Measurements from ENCODE around the gene RAD23A.
A peak's percentile ranks its signal among the peaks of the same experiment; 100 is the strongest.
"Not testable (repeated sequence)": the region's sequence is repeated elsewhere in the genome, so short reads cannot be mapped to it uniquely, and the experiment has no call there.

The RAD23A gene

DNA sequence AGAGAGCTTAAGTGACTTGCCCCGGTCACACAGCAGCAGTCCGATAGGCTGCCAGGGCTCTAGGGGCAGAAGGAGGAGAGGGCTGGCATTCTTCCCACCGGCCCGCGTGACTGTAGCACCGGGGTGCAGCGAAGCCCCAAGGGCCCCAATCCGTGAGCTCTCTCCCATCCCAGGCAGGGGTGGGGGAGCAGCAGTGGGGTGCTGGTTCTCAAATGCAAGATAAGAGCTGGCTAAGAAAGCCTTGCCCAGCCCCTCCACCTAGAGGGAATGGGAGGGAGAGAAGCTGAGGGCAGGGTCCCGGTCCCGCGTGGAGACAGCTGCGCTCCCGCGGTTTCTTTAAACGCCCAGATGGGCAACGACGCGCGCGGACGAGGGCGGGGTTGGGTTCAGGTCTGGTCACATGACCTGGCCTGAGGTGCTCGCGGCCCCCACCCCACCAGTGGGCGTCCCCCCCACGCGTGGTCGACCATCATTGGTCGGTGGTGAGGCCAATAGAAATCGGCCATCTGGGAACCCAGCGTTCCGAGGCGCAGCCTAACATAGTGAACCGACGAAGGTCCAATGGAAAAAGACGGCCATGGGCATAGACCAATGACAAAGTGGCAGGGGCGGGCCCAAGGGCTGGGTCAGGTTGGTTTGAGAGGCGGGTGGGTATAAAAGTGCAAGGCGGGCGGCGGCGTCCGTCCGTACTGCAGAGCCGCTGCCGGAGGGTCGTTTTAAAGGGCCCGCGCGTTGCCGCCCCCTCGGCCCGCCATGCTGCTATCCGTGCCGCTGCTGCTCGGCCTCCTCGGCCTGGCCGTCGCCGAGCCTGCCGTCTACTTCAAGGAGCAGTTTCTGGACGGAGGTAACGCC is 7.5 kb upstream of the RAD23A start, which contains the start of gene CALR:
Gene CALR (plus strand): TSS at position 683 of the 852 bp plus-strand sequence. CDS start 71 bp downstream, at position 754.
- DNase-seq = peak; percentile 99 to 100

DNA sequence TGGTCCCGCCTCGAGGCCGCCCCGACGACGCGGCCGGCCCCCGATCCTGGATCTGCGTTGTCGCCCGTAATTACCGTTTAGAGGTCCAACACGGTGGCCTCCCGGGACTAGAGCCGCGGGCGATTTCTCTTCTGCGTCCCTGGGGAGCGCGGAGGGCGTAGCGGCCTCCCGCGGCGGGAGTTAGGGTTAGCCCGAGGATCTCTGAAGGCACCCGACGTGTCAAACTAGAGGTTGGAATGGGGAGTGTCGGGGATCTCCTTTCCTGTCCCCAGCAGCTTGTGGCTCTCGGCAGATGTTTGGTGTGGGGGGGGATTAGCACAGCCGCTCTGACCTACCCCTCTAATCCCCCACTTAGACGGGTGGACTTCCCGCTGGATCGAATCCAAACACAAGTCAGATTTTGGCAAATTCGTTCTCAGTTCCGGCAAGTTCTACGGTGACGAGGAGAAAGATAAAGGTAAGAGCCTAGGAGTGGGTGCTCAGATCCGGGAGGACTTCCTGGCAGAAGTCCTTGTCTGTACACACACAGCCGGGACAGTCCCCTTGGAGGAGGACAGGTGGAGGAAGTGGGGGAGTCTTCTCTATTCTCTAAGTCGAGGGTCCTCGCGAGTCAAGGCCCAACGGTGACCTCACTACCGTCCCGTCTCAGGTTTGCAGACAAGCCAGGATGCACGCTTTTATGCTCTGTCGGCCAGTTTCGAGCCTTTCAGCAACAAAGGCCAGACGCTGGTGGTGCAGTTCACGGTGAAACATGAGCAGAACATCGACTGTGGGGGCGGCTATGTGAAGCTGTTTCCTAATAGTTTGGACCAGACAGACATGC is 6.7 kb upstream of the RAD23A start:
- peak; percentile 47 to 56 for DNase-seq

DNA sequence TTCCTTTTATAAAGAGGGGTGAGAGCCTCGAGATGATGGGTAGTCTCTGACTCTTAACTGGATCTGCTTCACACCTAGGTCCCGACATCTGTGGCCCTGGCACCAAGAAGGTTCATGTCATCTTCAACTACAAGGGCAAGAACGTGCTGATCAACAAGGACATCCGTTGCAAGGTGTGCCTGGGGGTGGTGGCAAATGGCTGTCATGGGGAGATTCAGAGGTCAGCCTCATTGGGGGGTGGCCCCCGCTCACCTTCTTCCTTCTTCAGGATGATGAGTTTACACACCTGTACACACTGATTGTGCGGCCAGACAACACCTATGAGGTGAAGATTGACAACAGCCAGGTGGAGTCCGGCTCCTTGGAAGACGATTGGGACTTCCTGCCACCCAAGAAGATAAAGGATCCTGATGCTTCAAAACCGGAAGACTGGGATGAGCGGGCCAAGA is 5.7 kb upstream of the RAD23A start:
- no peak for DNase-seq

DNA sequence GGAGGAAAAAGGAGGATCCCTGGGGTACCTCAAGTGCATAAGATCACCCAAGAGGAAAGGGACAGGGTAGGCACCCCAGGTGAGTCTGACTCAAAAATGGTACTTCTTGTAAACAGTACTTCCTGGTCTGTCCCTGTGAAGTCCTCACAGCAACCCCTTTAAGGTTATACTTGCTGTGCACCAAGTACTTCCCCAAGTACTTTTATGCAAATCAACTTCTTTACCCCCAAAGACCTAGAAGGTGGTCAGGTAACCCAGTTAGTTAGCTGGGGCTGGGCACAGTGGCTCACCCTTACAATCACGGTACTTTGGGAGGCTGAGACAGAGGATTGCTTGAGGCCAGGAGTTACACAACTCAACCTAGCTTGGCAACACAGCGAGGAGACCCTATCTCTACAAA is 4.8 kb upstream of the RAD23A start:
- DNase-seq = no peak

DNA sequence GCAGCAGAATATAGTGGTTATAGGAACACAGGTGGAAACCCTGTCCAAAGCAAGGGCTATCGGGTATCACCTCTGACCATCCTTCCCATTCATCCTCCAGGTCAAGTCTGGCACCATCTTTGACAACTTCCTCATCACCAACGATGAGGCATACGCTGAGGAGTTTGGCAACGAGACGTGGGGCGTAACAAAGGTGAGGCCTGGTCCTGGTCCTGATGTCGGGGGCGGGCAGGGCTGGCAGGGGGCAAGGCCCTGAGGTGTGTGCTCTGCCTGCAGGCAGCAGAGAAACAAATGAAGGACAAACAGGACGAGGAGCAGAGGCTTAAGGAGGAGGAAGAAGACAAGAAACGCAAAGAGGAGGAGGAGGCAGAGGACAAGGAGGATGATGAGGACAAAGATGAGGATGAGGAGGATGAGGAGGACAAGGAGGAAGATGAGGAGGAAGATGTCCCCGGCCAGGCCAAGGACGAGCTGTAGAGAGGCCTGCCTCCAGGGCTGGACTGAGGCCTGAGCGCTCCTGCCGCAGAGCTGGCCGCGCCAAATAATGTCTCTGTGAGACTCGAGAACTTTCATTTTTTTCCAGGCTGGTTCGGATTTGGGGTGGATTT is 2.1 kb upstream of the RAD23A start:
- DNase-seq = no peak

DNA sequence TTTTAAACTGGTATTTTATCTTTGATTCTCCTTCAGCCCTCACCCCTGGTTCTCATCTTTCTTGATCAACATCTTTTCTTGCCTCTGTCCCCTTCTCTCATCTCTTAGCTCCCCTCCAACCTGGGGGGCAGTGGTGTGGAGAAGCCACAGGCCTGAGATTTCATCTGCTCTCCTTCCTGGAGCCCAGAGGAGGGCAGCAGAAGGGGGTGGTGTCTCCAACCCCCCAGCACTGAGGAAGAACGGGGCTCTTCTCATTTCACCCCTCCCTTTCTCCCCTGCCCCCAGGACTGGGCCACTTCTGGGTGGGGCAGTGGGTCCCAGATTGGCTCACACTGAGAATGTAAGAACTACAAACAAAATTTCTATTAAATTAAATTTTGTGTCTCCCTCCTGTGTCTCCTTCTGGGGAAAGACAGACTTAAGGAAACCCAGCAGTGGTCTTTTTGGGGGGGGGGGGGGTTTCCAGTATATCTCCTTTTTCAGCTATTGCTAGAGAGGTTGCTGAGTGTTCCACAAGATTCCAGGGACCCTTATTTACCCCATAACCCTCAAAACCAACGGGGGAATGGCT is 1.5 kb upstream of the RAD23A start:
- no peak for DNase-seq

DNA sequence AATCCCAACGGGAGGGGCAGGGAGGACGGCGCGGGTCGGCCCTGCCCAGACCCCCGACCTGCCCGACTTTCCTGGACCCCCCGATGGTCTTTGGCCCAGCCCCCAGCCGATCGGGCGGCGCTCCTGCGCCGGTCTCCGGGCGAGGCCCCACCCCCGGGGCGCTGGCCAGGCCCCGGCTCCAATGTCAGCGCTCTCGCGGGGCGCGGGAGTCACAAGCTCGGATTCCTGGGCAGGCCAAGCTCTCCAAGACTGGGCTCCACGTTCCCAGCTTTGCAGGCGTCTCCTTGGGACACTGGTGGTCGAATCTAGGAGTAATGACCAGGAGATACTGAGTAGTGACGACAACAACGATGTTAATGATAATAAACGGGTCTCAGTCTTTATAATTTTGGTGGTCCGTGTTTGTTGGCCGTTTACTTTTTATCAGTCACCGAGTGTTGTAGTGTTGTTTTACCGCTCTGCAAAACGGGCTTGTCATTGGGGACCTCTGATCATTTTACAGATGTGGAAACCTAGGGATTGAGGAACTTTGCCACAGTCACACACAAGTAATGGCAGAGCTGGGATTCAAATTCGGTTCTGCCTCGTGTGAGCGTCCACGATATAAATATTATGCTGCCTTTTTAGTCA is 545 bp downstream of the RAD23A start:
- DNase-seq = peak; percentile 51 to 63

DNA sequence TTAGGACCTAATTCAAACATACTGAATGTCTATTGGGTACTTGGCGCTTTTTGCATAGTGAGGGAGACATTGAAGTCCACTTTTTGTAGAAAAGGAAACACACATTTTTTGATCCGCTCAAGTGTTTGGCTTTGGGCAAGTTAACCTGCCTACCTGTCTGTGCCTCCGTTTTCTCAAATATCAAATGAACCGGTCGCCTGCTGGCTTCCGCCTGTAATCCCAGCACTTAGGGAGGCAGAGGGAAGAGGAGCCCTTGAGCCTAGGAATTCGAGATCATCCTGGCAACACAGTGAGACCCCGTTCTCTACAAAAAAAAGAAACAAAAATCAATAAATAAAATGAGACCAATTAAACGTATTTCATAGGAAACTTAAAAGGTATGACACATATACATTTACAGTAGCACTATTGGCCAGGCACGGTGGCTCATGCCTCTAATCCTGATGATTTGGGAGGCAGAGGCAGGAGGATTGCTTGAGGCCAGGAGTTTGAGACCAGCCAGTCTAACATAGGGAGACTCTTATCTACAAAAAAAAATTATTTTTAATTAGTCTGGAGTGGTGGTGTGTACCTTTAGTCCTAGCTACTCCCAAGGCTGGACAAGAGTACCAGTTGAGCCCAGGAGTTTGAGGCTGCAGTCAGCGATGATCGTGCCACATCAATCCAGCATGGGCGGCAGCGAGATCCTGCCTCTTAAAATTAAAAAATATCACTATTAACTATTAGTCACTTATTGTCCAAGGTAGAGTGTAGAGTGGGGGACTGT is 1.3 kb downstream of the RAD23A start:
- no peak for DNase-seq

DNA sequence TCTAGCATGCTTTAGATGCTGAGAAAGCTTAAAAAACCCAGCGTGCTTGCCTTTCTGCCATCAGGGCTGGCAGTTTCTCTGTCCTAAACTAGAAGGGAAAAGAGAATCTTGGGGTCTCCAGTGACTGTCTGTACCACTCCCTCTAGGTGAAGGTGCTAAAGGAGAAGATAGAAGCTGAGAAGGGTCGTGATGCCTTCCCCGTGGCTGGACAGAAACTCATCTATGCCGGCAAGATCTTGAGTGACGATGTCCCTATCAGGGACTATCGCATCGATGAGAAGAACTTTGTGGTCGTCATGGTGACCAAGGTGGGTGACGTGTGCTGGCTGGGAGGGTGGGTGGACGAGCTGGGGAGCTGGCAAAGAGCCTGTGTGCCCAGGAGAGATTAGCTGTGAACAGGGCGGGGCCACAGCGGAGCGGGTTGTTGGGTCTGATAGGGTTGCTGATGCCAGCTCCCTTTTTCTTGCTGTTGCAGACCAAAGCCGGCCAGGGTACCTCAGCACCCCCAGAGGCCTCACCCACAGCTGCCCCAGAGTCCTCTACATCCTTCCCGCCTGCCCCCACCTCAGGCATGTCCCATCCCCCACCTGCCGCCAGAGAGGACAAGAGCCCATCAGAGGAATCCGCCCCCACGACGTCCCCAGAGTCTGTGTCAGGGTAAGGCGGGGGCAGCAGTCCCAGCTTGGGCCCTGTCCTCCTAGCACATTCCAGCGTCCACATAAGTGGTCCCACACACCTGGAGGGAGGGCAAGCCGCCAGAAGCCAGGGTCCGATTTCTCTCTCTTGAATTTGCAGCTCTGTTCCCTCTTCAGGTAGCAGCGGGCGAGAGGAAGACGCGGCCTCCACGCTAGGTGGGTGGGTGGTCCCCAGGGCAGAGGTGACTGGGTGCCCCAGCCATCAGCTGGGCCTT is 2.3 kb downstream of the RAD23A start:
- DNase-seq = no peak

DNA sequence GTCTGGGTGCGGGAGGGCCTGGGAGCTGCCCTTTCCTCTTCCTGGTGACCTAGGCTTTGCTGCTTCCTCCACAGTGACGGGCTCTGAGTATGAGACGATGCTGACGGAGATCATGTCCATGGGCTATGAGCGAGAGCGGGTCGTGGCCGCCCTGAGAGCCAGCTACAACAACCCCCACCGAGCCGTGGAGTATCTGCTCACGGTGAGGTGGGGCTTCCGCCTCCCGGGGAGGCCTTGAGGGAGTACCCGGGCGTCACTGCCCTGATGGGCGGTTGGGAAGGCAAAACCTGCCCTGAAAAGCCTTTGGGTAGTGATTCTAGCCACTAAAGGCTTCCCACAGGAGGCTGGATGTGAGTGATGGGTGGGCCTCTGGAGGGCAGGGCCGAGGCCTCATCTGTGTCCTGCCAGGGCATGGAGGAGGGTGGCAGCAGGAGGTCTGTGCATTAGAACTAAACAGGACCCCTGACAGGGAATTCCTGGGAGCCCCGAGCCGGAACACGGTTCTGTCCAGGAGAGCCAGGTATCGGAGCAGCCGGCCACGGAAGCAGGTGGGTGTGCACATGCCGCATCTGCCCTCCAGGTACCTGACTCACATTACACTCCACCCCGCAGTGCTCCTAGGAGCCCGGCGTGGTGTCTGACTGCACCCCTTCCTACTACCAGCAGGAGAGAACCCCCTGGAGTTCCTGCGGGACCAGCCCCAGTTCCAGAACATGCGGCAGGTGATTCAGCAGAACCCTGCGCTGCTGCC is 3.1 kb downstream of the RAD23A start:
- DNase-seq = no peak

DNA sequence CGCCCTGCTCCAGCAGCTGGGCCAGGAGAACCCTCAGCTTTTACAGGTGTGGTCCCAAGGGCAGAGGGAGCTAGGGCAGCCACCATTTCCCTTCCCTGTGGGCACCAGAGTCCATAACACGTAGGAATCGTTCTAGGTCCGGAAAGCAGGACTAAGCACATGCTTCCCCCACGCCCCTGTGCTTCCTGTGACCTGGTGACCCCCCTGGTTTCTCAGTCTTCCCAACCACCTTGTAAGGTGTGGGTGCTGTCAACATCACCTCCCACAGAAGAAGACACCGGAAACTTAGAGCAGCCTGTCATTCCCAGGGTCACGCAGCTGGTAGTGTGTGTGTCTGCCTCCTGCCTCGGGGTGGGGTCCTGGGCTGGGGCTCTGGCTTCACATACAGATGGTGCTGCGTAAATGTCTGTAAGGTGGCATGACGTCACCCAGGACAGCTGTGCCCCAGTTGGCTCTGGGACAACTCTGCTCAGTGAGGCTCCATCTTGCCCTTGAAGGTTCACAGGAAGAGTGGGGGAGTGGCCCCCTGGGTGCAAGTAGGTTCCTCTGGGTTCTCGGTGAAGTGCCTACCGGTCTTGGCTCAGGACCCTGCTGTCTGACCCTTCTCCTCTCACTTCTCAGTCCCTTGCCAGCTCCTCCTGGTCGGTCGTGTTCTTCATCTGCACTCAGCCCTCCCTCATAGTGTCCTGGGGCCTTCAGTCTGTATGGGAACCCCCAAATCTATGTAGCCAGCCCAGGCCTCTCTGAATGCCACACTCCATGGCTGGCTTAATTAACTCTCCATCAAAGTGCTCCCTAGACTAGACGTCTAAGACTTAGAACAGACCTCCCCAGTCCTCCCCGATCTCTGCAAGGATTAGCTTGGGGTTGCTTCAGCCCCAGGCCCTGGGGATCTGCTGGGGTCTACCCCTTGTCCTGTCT is 4.0 kb downstream of the RAD23A start:
- no peak for DNase-seq

DNA sequence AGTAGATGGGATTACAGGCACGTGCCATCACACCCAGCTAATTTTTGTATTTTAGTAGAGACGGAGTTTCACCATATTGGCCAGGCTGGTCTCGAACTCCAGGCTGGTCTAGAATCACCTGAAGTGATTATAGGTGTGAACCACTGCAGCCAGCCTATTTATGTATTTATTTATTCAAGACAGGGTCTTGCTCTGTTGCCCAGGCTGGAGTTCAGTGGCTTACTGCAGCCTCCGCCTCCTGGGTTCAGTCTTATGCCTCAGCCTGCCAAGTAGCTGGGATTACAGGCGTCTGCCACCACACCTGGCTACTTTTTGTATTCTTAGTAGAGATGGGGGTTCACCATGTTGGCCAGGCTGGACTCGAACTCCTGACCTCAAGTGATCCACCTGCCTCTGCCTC is 6.4 kb downstream of the RAD23A start:
- not testable (repeated sequence) for DNase-seq

DNA sequence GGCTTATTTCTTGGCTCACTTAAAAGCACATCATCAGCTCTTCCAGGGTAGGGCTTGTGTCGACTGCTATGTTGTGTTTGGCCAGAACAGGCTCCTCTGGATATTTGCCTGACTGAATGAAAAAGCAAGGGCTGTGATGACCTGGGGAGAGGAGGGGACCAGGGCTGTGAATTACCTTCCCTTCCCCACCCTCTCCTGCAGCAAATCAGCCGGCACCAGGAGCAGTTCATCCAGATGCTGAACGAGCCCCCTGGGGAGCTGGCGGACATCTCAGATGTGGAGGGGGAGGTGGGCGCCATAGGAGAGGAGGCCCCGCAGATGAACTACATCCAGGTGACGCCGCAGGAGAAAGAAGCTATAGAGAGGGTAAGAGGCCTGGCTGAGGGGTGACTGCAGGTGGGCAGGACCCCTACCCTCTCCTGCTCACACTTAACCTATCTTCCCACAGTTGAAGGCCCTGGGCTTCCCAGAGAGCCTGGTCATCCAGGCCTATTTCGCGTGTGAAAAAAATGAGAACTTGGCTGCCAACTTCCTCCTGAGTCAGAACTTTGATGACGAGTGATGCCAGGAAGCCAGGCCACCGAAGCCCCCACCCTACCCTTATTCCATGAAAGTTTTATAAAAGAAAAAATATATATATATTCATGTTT is 7.0 kb downstream of the RAD23A start:
- no peak for DNase-seq

DNA sequence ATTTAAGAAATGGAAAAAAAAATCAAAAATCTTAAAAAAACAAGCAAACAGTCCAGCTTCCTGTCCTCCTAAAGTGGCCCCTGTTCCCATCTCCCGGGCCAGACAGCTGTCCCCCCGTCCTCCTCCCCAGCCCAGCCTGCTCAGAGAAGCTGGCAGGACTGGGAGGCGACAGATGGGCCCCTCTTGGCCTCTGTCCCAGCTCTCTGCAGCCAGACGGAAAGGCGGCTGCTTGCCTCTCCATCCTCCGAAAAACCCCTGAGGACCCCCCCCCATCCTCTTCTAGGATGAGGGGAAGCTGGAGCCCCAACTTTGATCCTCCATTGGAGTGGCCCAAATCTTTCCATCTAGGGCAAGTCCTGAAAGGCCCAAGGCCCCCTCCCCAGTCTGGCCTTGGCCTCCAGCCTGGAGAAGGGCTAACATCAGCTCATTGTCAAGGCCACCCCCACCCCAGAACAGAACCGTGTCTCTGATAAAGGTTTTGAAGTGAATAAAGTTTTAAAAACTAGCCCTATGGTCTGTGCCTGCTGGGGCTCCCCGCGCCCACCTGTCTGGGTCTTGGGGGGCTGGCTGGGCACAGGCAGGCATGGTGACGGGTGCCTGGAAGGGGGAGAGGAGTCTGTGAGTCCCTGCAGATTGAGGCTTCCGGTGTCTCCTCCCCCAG is 7.6 kb downstream of the RAD23A start:
- no peak for DNase-seq

DNA sequence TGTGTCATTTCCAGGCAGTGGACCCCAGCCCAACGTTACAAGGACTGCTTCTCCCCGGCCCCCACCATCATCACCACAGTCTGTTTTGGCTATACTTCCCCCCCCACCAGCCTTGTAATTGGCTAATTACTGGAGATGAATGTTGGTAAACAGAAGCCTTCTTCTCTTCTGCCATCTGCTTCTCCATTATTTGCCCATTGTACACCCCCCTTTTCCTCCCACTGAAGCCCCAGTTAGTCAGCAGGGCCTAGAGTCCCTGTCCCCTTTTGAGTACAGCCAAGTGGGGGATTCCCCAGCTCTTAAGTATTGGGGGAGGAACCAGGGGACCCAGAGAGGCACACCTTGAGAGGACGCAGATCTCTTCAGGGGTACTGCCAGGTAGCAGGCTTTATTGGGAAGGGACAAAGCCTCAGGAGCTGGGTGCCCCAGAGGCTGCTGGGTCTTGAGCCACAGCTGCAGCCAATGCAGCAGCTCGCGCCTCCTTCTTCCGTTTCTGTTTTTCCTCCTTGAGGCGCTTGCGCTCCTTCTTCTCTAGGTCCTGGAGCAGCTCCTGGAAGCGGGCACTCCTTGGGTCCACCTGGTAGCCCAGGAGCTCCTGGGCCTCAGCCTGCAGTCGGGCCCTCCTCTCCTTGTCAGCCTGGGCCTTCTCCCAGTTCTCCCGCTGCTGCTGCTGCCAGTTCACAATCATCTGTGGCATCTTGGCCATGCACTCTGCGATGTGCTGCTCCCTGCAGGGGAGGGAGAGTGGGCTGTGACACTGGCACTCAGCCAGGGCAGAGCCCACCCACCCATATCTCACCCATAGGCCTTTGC is 8.3 kb downstream of the RAD23A start:
- no peak for DNase-seq

DNA sequence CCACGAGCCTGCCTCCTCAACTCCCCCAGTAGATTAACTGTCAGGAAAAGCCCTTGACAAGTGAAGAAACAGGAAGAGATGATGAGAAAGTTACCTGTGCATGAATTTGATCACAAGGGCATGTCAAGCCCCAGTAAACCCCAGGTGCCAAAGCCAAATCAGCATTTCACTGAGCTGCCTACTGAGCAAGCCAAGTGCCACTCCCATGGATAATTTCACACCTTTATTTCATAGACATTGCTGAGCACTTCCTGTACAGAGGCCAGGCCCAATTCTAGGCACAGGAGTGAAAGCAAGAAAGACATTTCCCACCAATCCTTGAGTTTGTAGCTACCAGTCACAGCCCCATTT is 8.9 kb downstream of the RAD23A start:
- DNase-seq = no peak

DNA sequence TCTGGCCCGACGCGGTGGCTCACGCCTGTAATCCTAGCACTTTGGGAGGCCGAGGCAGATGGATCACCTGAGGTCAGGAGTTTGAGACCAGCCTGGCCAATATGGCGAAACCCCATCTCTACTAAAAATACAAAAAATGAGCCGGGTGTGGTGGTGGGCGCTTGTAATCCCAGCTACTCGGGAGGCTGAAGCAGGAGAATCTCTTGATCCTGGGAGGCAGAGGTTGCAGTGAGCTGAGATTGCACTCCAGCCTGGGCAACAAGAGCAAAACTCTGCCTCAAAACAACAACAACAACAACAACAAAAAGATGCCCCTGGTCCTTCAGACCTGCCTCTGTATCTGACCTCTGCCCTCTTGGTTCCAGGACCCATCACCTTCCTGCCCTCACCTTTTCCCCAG is 9.9 kb downstream of the RAD23A start:
- not testable (repeated sequence) for DNase-seq
